Tongue (tissue), 2 donors: ENCODE results near the gene TTC12. TPM values are rescaled to one million over a fixed set of nuclear protein-coding genes. Genes with fewer than 3 reads are reported as not detected.

ENCODE experiments used
- DNase-seq: peaks from one replicate; pipeline ENCODE4 v3.0.0-alpha.2; 2015
- total RNA-seq: library from RNA; depleted of rRNA; stranded (reverse); fragments of >200 nt; gene quantifications from one replicate; pipeline ENCODE4 v1.2.3, GENCODE V29; 2014

The TTC12 gene
- total RNA-seq, 1 donor from 2014 or later: 17.8 TPM

- DNase-seq: peak; percentile 45
Observed at GRCh38 chr11:113331441-113331840, 17.1 kb downstream of the TTC12 start.

DNA sequence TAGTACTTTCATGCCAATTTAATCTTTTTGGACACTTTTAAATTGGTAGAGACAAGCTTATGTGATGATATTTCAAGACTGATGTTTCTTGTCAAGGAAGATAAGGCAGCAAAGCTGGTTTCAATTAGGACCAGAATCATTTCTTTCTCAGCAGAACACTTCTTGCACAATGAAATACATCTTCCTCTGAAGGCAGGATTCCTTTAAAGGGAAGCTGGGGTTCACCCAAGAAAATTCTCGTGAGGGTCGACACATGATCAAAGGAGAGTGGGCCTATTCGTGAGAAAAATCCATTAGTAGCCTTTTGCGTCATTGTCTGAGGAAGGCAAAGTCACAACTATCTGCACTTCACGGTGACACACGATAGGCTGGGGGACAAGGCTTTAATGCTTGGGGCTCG, 17.6 kb downstream of the TTC12 start:
- DNase-seq: no peak

- DNase-seq: no peak
Observed at GRCh38 chr11:113332638-113333329, 18.4 kb downstream of the TTC12 start.

DNA sequence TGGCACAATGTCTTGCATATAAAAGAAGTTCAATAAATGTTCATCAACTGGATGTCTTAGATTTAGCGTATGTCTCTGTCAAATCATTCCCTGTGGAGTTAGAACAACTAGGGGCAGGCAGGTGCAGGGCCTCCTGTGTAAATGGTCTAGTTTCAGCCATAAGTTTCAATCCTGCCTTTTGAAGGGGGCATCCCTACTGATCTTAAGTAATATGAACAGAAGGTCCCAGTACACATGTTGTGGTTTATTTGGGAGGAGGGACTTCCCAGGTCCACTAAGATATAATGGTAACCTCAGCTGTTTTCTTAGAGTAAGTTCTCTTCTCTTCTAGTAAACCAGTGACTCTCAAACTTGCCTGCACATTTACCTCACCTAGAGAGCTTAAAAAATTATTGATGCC, 19.8 kb downstream of the TTC12 start:
- DNase-seq: no peak

GRCh38 chr11:113338730-113339129, 24.3 kb downstream of the TTC12 start:
- no peak for DNase-seq

GRCh38 chr11:113339929-113340589, 25.7 kb downstream of the TTC12 start:
- DNase-seq: no peak

DNA sequence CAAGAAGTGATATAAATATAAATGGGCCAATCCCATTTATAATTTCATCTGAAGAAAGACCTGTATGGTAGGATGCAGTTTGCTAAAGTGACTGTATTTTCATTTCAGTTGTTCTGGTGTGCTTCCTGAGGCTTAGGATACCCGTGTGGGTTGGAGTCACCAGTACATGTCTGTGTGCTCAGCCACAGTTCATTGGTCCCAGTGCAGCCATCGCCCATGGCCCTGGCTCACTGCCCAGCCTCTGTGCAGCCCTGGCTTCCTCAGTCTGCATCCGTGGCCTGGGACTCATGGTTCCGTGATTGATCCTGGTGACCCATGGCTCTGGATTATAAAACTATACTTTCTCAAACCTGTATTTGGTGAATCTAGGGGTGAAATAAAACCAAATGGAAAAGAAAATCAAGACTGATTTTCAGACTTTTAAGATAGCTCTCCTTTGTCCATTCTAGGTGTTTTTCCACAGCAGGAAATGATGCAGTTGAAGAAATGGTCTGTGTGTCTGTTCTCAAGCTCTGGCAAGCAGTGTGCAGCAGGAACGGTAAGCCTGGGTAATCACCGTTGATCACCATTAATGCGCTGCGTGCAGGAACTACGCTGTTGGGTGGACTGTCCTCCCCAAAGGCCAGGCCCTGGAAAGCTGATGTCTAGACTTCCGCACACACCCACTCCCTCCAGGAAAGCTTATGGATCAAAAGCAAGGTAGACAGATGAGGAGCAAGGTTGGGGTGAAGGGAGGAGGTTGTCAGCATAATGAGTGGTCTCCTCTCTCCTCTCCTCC, 27.2 kb downstream of the TTC12 start:
- DNase-seq: no peak

- DNase-seq: peak; percentile 38
Observed at GRCh38 chr11:113345978-113346377, 31.6 kb downstream of the TTC12 start.

DNA sequence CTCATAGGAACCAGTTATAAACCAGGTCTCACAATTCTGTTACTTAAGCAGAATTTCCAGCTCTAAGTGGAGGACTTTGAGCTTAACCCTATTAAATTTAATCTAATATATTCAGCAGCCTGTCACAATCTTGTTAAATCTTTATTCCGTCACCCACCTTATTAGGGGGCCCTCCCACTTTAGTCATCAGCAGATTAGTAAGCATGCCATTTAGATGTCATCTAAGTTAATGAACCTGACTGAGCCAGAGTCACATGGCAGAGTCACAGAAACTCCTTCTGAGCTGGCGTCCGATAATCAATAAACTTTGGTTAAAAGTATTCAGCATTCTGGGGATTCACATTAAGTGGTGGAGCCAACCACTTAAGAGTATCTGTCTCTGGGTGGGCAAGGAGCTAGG, 35.1 kb downstream of the TTC12 start:
- no peak for DNase-seq

DNA sequence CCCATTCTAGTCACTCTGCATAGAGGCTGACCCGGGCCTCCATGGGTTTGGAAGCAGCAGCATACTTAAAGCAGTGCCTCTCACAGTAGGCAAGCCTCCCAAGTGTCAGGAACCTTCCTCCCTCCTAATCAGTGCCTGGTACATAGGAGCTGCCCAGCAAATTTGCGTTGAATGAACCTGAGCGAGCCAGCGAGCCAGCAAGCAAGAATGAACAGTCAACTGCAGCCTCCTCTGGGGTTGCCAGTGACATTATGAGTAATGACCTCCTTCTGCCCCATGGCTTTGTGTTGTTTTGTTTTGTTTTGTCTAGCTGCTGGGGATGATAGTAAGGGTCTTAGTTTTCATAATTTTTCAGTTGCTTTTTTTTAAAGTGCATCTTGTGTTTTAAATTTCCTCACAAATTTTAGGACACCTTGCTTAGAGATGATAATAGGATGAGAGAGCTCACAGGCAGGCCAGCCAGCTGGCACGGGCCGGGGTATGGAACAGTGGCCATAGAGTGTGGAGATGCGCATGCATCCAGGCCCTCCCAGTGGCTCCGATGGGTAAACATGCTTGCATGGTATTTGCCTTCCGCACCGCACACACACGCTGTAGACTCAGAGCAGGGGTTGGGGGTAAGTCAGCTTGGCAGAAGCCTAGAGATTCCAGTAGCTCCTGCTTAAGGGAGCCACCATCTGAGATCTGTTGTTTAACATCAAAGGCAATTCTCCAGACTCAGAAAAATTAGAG, 36.1 kb downstream of the TTC12 start:
- DNase-seq: no peak

DNA sequence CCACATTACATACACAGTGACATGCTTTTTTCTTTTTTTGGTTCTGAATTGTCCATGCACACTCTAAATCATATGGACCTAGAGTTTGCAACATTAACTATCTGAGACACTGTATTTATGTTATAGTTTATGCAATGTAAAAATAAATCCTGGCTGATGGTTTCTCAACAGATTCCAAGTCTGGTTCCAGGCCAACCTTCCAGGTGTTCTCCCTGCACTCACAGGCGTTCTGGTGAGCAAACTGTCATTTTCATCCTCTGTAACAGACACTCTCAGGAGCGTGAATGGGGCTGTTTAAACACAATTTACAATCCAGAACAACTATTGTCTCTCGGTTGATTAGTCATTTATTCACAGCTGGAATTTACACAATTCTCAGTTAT, 36.7 kb downstream of the TTC12 start:
- DNase-seq: peak; percentile 60

GRCh38 chr11:113351480-113351879, 37.1 kb downstream of the TTC12 start:
- DNase-seq: no peak

GRCh38 chr11:113356203-113356602, 41.8 kb downstream of the TTC12 start:
- no peak for DNase-seq

- no peak for DNase-seq
Observed at GRCh38 chr11:113363406-113363805, 49.0 kb downstream of the TTC12 start.

- no peak for DNase-seq
Observed at GRCh38 chr11:113363996-113364641, 49.7 kb downstream of the TTC12 start.

- DNase-seq: no peak
Observed at GRCh38 chr11:113365895-113366294, 51.5 kb downstream of the TTC12 start.

DNA sequence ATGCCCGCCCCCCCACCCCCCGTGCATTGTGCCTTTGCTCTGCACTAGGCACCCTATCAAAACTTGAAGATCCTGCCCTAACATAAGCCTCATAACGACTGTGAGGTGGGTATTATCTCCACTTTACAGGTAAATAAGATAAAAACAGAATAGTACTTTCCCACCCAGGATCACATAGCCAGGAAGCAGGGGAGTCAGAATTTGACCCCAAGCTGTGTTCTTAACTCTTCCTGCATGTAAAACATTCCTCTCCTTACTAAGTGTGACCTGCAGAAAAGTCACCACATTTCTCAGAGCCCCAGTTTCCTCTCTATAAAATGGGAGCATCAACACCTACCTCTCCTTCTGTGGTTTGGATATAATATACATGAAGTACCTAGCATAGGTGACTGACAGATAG, 55.0 kb downstream of the TTC12 start:
- no peak for DNase-seq

DNA sequence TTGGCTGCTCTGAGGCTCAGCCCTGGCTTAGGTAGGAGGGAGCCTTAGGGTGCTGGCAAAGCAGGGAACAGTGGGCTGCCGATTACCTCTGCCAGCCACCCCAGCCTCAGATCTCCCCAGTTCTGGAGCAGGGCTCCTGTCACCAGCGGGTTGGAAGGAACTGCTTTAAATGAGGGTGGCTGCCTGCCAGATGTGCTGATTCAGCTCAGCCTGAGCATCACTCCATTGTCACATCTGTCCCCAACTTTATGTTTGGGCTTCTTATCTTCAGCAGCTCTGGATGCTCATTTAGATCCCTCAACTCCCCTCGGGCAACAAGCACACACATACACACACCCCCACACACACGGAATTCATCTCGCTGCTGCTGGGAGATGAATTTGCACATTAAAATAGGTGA, 56.3 kb downstream of the TTC12 start:
- DNase-seq: no peak

DNA sequence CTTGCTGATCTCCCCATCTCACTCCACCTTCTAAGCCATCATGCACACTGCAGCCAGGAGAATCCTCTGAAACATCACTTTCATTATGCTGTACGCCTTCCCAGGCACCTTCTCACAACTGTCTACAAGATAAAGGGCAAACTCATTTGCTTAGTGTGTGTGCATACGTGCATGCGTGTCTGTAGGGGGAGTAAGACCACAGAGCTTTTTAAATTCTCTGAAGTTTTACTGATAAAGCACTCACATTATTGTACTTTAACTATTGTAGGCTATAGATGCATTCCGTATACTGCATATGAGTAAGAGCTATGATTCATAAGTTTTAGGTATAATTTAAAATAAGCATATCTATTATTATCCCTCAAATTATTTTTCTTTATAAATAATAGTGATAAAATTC, 57.9 kb downstream of the TTC12 start:
- DNase-seq: no peak

GRCh38 chr11:113373306-113373705, 58.9 kb downstream of the TTC12 start:
- no peak for DNase-seq

DNA sequence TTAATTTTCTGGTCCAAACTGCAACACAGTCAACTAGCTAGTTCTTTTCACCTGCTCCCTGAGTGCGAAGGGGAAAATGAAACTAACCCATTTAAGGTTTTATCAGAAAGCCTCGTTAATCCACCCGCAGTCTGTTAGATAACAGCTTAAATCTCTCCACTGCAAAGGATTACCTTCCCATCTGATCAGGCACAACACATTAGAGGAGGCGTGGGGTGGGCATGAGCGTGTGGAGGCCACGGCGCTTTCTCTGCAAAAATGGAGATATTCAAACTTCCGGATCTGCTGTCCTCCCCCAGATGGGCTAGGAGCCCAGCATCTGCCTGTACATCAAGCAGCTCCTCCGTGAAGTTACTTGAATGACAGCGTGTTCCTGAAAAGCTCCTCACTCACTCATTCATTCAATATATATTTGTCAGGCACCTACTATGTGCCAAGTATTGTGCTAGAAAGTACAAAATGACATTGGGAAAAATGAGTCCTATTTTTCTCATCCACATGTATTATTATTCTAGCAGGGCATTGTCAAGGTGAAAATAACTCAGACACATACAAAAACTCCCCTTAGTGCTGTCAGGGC, 59.7 kb downstream of the TTC12 start:
- DNase-seq: no peak

DNA sequence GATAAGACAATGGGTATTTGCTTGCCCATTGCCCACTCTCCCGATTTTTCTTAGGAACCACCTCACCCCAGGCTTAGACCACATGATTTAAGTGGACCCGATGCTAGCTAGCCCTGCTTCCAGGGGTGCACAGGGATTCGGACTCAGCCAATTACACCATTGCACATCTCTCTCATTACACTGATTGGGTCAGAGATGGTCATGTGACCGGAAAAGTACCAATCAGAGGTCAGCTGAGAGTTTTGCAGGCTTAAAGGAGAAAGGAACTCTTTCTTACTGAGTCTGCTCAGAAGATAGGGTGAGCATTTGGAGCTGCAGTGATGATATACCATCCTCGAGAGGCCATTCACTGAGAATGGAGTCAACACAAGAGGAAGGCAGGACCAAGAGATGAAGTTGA, 61.0 kb downstream of the TTC12 start:
- no peak for DNase-seq
